Panc1 (cell line): ENCODE data around the gene TPGS1. TPM values are rescaled to one million over a fixed set of nuclear protein-coding genes. Genes with fewer than 3 reads are reported as not detected.
A peak's percentile ranks its signal among the peaks of the same experiment; 100 is the strongest.

ENCODE experiments used
- ATAC-seq: fragments of 200-7000 bp; cut with Tn5 transposase; 2 replicates; pipeline ENCODE4 v1.9.1; 2020; ENCODE audit warnings: mild to moderate bottlenecking, moderate library complexity
- BruUV-seq: library from RNA; stranded (reverse); fragments of 400-500 nt; replicated peaks from 2 replicates; lab custom pipeline; 2021; lab: Mats Ljungman, UMichigan
- CTCF ChIA-PET: fragments of 300-600 bp; sonication (Branson Sonifier 250); formaldehyde crosslinking; loops from one replicate; lab custom pipeline; 2022; ENCODE audit warnings: antibody characterized with exemption; lab: Charles Lee
- POLR2A ChIA-PET: fragments of 300-600 bp; sonication (Branson Sonifier 250); formaldehyde crosslinking; loops from one replicate; lab custom pipeline; 2022; ENCODE audit warnings: antibody characterized with exemption; lab: Charles Lee
- DNase-seq: peaks from one replicate; pipeline ENCODE4 v3.0.0-alpha.2; 2010; ENCODE audit warnings: low read depth, low spot score
- H3K27ac ChIP-seq: 2 replicates; pipeline ENCODE4 v1.5.1; 2011; ENCODE audit warnings: mild to moderate bottlenecking, low read length, inconsistent platforms
- H3K27me3 ChIP-seq: fragments of 200-500 bp; sonication (Bioruptor generic); 2 replicates; pipeline ENCODE4 v1.6.0; 2014; ENCODE audit warnings: low read length, inconsistent platforms; ENCODE audit not compliant: control insufficient read depth, insufficient read depth
- H3K36me3 ChIP-seq: fragments of 200-500 bp; sonication (Bioruptor generic); 2 replicates; pipeline ENCODE4 v1.5.1; 2014; ENCODE audit warnings: inconsistent platforms, mild to moderate bottlenecking, low read length, moderate library complexity; ENCODE audit not compliant: control insufficient read depth, insufficient read depth
- H3K4me1 ChIP-seq: 2 replicates; pipeline ENCODE4 v1.5.1; 2011; ENCODE audit warnings: inconsistent platforms, mild to moderate bottlenecking, low read length, moderate library complexity; ENCODE audit not compliant: control insufficient read depth, insufficient read depth
- H3K4me3 ChIP-seq, 2 experiments: 2 replicates each; pipeline ENCODE4 v1.5.1; 2011 to 2012; ENCODE audit warnings: low read depth in 2 of 2, low read length in 2 of 2, mild to moderate bottlenecking in 2 of 2, inconsistent platforms in 1 of 2, moderate library complexity in 1 of 2
- H3K9me3 ChIP-seq: fragments of 200-500 bp; sonication (Bioruptor generic); 2 replicates; pipeline ENCODE4 v1.5.1; 2014; ENCODE audit warnings: low read depth, mild to moderate bottlenecking, inconsistent platforms, low read length, moderate library complexity; ENCODE audit not compliant: control insufficient read depth, insufficient read depth
- POLR2AphosphoS5 ChIP-seq: IDR thresholded peaks from 2 replicates; pipeline ENCODE4 v1.6.1; 2012; ENCODE audit warnings: mild to moderate bottlenecking, low read depth, low read length, moderate library complexity
- SIN3A ChIP-seq: IDR thresholded peaks from 2 replicates; pipeline ENCODE4 v1.6.1; 2012; ENCODE audit warnings: low read depth, mild to moderate bottlenecking, low read length, moderate library complexity, borderline replicate concordance; ENCODE audit not compliant: insufficient read depth
- TCF7L2 ChIP-seq: IDR thresholded peaks from 2 replicates; pipeline ENCODE4 v1.6.1; 2011; ENCODE audit warnings: mild to moderate bottlenecking, low read depth, low read length, inconsistent platforms
- in situ Hi-C: cut with HindIII; loops from 2 replicates; pipeline ENCODE4 v1.10.0; 2016; ENCODE audit warnings: low sequenced_read_pairs, low pct_unique_long_range_greater_than_20kb
- intact Hi-C: fragments of 100-400 bp; cut with micrococcal nuclease; formaldehyde crosslinking; loops from one replicate; pipeline ENCODE4 v1.10.0; 2022; ENCODE audit not compliant: unreplicated experiment
- total RNA-seq: library from RNA; stranded (reverse); gene quantifications from one replicate; pipeline ENCODE4 v1.2.1, GENCODE V29; 2021; ENCODE audit not compliant: unreplicated experiment
- TF ChIP-seq, protein P1 (sequence below): fragments of 450-650 bp; IDR thresholded peaks from 2 replicates; pipeline ENCODE4 v1.5.1; 2017; ENCODE audit warnings: mild to moderate bottlenecking
- TF ChIP-seq, protein P2 (sequence below), 2 experiments: IDR thresholded peaks; 2 replicates each; pipeline ENCODE4 v1.6.1; 2011 to 2012; ENCODE audit warnings: low read depth in 2 of 2, control low read depth in 1 of 2, low read length in 1 of 2, mild to moderate bottlenecking in 1 of 2, moderate library complexity in 1 of 2; ENCODE audit not compliant: insufficient read depth in 1 of 2

Gene TPGS1
- total RNA-seq, 1 experiment from 2014 or later, result 17.6 TPM

DNA sequence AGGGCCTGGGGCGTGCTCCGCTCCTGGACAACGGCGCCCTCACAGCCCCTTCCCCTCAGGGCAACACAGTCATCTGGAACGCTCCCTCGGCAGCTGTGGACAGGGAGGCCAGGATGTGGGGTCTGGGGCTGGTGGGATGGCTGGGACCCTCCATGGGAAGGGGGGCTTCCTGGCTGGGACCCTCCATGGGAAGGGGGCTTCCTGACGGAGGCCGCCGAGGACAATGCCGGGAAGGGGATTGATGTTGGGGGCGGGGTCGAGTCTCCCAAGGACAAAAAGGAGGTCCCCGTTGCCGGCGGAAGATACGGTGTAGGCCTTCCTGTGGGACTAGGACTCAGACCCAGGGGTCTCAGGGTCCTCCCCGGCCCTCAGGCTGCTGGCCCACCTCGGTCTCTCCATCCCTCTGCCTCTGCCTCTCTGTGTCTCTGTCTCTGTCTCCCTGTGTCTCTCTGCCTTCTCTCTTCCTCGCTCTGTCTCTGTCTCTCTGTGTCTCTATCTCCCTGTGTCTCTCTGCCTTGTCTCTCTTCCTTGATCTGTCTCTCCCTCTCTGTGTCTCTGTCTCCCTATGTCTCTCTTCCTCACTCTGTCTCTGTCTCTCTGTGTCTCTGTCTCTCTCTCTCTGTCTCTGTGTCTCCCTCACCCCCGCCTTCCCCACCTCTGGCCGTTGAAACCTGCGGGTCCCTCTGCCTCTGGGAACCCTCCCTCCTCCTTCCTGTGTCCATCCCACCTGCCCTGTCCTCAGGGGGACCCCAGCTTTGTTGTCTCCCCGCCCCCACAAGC is 13.7 kb upstream of the TPGS1 start:
- DNase-seq (no peak), ATAC-seq (no peak)
- H3K4me1 ChIP-seq, result peaks cover 10% of the 10 kb centered on the region
- ChIA-PET POLR2A (no interaction called here), CTCF (no interaction called here)
- in situ Hi-C loops (no loop called here), intact Hi-C loops (no loop called here)
- no peaks in the 10 kb centered on the region for H3K9me3 ChIP-seq
- TF ChIP-seq, protein P1, sequence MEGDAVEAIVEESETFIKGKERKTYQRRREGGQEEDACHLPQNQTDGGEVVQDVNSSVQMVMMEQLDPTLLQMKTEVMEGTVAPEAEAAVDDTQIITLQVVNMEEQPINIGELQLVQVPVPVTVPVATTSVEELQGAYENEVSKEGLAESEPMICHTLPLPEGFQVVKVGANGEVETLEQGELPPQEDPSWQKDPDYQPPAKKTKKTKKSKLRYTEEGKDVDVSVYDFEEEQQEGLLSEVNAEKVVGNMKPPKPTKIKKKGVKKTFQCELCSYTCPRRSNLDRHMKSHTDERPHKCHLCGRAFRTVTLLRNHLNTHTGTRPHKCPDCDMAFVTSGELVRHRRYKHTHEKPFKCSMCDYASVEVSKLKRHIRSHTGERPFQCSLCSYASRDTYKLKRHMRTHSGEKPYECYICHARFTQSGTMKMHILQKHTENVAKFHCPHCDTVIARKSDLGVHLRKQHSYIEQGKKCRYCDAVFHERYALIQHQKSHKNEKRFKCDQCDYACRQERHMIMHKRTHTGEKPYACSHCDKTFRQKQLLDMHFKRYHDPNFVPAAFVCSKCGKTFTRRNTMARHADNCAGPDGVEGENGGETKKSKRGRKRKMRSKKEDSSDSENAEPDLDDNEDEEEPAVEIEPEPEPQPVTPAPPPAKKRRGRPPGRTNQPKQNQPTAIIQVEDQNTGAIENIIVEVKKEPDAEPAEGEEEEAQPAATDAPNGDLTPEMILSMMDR, result no peak
- TF ChIP-seq TCF7L2, result no peak
- TF ChIP-seq, protein P2, sequence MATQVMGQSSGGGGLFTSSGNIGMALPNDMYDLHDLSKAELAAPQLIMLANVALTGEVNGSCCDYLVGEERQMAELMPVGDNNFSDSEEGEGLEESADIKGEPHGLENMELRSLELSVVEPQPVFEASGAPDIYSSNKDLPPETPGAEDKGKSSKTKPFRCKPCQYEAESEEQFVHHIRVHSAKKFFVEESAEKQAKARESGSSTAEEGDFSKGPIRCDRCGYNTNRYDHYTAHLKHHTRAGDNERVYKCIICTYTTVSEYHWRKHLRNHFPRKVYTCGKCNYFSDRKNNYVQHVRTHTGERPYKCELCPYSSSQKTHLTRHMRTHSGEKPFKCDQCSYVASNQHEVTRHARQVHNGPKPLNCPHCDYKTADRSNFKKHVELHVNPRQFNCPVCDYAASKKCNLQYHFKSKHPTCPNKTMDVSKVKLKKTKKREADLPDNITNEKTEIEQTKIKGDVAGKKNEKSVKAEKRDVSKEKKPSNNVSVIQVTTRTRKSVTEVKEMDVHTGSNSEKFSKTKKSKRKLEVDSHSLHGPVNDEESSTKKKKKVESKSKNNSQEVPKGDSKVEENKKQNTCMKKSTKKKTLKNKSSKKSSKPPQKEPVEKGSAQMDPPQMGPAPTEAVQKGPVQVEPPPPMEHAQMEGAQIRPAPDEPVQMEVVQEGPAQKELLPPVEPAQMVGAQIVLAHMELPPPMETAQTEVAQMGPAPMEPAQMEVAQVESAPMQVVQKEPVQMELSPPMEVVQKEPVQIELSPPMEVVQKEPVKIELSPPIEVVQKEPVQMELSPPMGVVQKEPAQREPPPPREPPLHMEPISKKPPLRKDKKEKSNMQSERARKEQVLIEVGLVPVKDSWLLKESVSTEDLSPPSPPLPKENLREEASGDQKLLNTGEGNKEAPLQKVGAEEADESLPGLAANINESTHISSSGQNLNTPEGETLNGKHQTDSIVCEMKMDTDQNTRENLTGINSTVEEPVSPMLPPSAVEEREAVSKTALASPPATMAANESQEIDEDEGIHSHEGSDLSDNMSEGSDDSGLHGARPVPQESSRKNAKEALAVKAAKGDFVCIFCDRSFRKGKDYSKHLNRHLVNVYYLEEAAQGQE (IDR thresholded peaks at IDR 0.05; ENCODE audit: insufficient read depth in 1 of 2, low read depth in 2 of 2, low read length in 1 of 2), result no peak
- no peak overlapping the region for H3K4me3 ChIP-seq
- H3K27me3 ChIP-seq, result no peaks in the 10 kb centered on the region
- no peaks in the 10 kb centered on the region; the same call in 1 of the 2 replicates for H3K36me3 ChIP-seq
- H3K27ac ChIP-seq, result peak overlapping the region; percentile 69
- BruUV-seq, result no TSS peak

- BruUV-seq, result no TSS peak
- ChIA-PET POLR2A (no interaction called here), CTCF (interaction anchor here (0.6 to 1.2 kb wide), 2 partner anchors 12 to 52 kb away, joined by 3 to 6 read pairs; no protein-coding TSS in a partner anchor)
- no peaks in the 10 kb centered on the region for H3K27me3 ChIP-seq
- intact Hi-C loops (no loop called here), in situ Hi-C loops (no loop called here)
- H3K27ac ChIP-seq, result peak overlapping the region; percentile 69
- ATAC-seq (0 out of 2 replicates have a peak, but pooled peaks have one; percentile 14), DNase-seq (no peak)
- no peak overlapping the region for H3K4me3 ChIP-seq
- TF ChIP-seq TCF7L2, result no peak
- H3K4me1 ChIP-seq, result peaks cover 10% of the 10 kb centered on the region
- H3K9me3 ChIP-seq, result no peaks in the 10 kb centered on the region
- H3K36me3 ChIP-seq, result no peaks in the 10 kb centered on the region
Measured at GRCh38 chr19:494171-495080, 12.9 kb upstream of the TPGS1 start.

- intact Hi-C loops (no loop called here), in situ Hi-C loops (no loop called here)
- TF ChIP-seq POLR2AphosphoS5, result no peak
- TF ChIP-seq, protein P2 (IDR thresholded peaks at IDR 0.05; ENCODE audit: insufficient read depth in 1 of 2, low read depth in 2 of 2, low read length in 1 of 2), result no peak
- no peak for TF ChIP-seq SIN3A
- TF ChIP-seq, protein P1, result no peak
- TF ChIP-seq TCF7L2, result no peak
- Histone ChIP-seq H3K4me1 (peaks cover 10% of the 10 kb centered on the region), H3K36me3 (no peaks in the 10 kb centered on the region), H3K27me3 (no peaks in the 10 kb centered on the region), H3K27ac (no peak overlapping the region), H3K4me3 (no peak overlapping the region), H3K9me3 (no peaks in the 10 kb centered on the region)
- ChIA-PET POLR2A (no interaction called here), CTCF (interaction anchor here (0.6 to 1.2 kb wide), 2 partner anchors 11 to 51 kb away, joined by 3 to 6 read pairs; no protein-coding TSS in a partner anchor)
- no TSS peak for BruUV-seq
- no peak for DNase-seq
- peak; percentile 10; the same call in 1 of the 2 replicates for ATAC-seq
Measured at GRCh38 chr19:495081-495401, 12.3 kb upstream of the TPGS1 start.
